Kidney (tissue), 14 donors: ENCODE results near the gene MS4A10. TPM values are rescaled to one million over a fixed set of nuclear protein-coding genes. Genes with fewer than 3 reads are reported as not detected.

Experiments
- DNase-seq, 5 donors: peaks; one replicate each; pipeline ENCODE4 v3.0.0-alpha.2; 2013 to 2020
- FAIRE-seq: peaks from 2 replicates; lab custom pipeline; 2012; peaks lifted over from hg19 to GRCh38; lab: Jason Lieb, UNC
- H3K27ac ChIP-seq, 2 donors: one replicate each; pipeline ENCODE4 v1.7.0; 2013; ENCODE audit warnings: low read depth in 2 of 2, low read length in 2 of 2, inconsistent platforms in 1 of 2
- H3K27me3 ChIP-seq: one replicate; pipeline ENCODE4 v1.7.1; 2013; ENCODE audit warnings: low read length, inconsistent platforms; ENCODE audit not compliant: control insufficient read depth, insufficient read depth
- H3K36me3 ChIP-seq, 3 donors: one replicate each; pipeline versions ENCODE4 v1.7.0 to v1.7.1; 2013; ENCODE audit warnings: low read length in 3 of 3, control low read depth in 1 of 3, inconsistent platforms in 1 of 3; ENCODE audit not compliant: insufficient read depth in 3 of 3, control insufficient read depth in 2 of 3
- H3K4me1 ChIP-seq, 3 donors: one replicate each; pipeline versions ENCODE4 v1.7.0 to v1.7.1; 2013; ENCODE audit warnings: low read length in 3 of 3, inconsistent platforms in 1 of 3, low read depth in 1 of 3; ENCODE audit not compliant: control insufficient read depth in 2 of 3, insufficient read depth in 2 of 3
- H3K4me3 ChIP-seq, 3 donors: one replicate each; pipeline versions ENCODE4 v1.7.0 to v1.8.1; 2013; ENCODE audit warnings: low read length in 3 of 3, control low read depth in 1 of 3, inconsistent platforms in 1 of 3
- H3K9ac ChIP-seq, 3 donors: one replicate each; pipeline versions ENCODE4 v1.7.0 to v1.7.1; 2013; ENCODE audit warnings: low read length in 3 of 3, control low read depth in 1 of 3, inconsistent platforms in 1 of 3
- H3K9me3 ChIP-seq, 3 donors: one replicate each; pipeline versions ENCODE4 v1.7.0 to v1.7.1; 2013; ENCODE audit warnings: low read length in 3 of 3, control low read depth in 1 of 3, inconsistent platforms in 1 of 3; ENCODE audit not compliant: control insufficient read depth in 2 of 3, insufficient read depth in 1 of 3
- intact Hi-C: fragments of 100-400 bp; cut with DNase I; formaldehyde crosslinking; loops from one replicate; pipeline ENCODE4 v1.11.1; 2022
- polyA plus RNA-seq: library from polyadenylated mRNA; stranded (reverse); fragments of 350-450 nt; fragmentation: Illumina TruSeq; extraction: RNeasy Lipid Tissue Mini Kit (QIAGEN cat#74804); gene quantifications from one replicate; pipeline ENCODE4 v1.2.3, GENCODE V29; 2014; ENCODE audit warnings: low read depth, low replicate concordance; ENCODE audit not compliant: insufficient read depth
- total RNA-seq: library from RNA; stranded (reverse); fragmentation: NEBNext Ultra II Directional; extraction: Animal tissue kit (Norgen Biotek cat#: 25700); gene quantifications from one replicate; pipeline ENCODE4 v1.2.1, GENCODE V29; 2021
- TF ChIP-seq, protein P1 (sequence below): IDR thresholded peaks from 3 replicates; pipeline ENCODE4 v1.5.1; 2012; ENCODE audit warnings: mild to moderate bottlenecking, moderate library complexity, borderline replicate concordance; ENCODE audit not compliant: insufficient read depth; ENCODE audit errors: extremely low read depth
- donor health status: control.
- donor health status: control.
- donor health status: control.
- donor health status: control.
- donor health status: control.
- donor health status: DM: yes; HTN: yes; CAD: no.
- donor health status: Normal renal cell carcinoma (clear cell type).

MS4A10 gene
- total and polyA plus RNA-seq, 2 donors from 2014 or later: 1.1 TPM; not detected in 1

DNA sequence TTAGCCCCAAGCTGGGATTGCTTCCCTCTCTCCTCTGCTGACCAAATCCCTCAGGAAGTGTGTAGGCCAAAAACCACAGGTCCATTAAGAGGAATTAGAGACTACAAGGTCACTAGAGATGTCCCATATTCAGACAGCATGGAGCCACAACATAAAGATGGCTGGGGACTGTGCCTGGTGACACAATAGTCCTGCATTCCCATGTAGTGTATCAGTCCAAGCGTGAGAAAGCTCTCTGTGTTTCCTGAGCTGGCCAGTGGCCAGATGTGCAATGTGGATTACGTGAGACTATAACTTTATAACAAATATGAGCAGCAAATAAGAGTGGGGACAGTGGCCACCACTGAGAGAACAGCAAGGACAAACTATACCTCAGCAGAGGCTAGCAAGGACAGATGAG is 7.6 kb upstream of the MS4A10 start:
- FAIRE-seq (no peak), DNase-seq (peak in 2 of 5 donors; percentile 37 to 47)

GRCh38 chr11:60780065-60780464 is 5.1 kb upstream of the MS4A10 start:
- H3K9me3 ChIP-seq: no peaks in the 10 kb centered on the region
- FAIRE-seq (no peak), DNase-seq (peak in 1 of 5 donors; percentile 20)
- no peaks in the 10 kb centered on the region for H3K27me3 ChIP-seq
- TF ChIP-seq, protein P1, sequence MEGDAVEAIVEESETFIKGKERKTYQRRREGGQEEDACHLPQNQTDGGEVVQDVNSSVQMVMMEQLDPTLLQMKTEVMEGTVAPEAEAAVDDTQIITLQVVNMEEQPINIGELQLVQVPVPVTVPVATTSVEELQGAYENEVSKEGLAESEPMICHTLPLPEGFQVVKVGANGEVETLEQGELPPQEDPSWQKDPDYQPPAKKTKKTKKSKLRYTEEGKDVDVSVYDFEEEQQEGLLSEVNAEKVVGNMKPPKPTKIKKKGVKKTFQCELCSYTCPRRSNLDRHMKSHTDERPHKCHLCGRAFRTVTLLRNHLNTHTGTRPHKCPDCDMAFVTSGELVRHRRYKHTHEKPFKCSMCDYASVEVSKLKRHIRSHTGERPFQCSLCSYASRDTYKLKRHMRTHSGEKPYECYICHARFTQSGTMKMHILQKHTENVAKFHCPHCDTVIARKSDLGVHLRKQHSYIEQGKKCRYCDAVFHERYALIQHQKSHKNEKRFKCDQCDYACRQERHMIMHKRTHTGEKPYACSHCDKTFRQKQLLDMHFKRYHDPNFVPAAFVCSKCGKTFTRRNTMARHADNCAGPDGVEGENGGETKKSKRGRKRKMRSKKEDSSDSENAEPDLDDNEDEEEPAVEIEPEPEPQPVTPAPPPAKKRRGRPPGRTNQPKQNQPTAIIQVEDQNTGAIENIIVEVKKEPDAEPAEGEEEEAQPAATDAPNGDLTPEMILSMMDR: no peak
- H3K4me1 ChIP-seq: no peaks in the 10 kb centered on the region
- intact Hi-C loops: no loop called here
- H3K36me3 ChIP-seq: no peaks in the 10 kb centered on the region
- no peak overlapping the region for H3K9ac ChIP-seq
- no peak overlapping the region for H3K4me3 ChIP-seq
- H3K27ac ChIP-seq: no peak overlapping the region

More for the DNA sequence above, 7.6 kb upstream of the MS4A10 start:
- H3K9ac ChIP-seq: no peak overlapping the region
- no peaks in the 10 kb centered on the region for H3K4me1 ChIP-seq
- no peaks in the 10 kb centered on the region for H3K36me3 ChIP-seq
- H3K9me3 ChIP-seq: no peaks in the 10 kb centered on the region
- no peaks in the 10 kb centered on the region for H3K27me3 ChIP-seq
- TF ChIP-seq, protein P1: no peak
- intact Hi-C loops: no loop called here
- H3K27ac ChIP-seq: no peak overlapping the region
- no peak overlapping the region for H3K4me3 ChIP-seq

DNA sequence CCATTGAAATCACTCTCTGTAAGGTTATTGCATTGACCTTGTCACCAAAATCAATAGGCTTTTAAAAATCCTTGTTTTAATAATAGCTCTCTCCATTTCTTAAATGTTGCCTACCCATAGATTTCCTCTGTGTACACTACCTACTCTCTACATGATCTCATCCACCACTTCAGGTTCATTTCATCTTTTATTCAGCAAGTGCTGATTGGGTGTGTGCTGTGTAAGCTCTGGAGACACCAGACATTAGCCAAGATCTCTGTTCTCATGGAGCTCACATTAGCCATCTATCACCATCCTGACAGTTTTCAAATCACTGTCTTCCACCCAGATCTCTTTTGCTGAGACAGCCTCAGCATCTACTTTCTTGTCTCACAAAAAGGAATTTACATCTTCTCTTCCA is 4.4 kb upstream of the MS4A10 start:
- DNase-seq (no peak), FAIRE-seq (no peak)
- no peak overlapping the region for H3K4me3 ChIP-seq
- intact Hi-C loops: no loop called here
- H3K4me1 ChIP-seq: peaks cover 0 to 3% (median 0%) of the 10 kb centered on the region in 3 donors
- H3K36me3 ChIP-seq: no peaks in the 10 kb centered on the region
- H3K27me3 ChIP-seq: no peaks in the 10 kb centered on the region
- no peak overlapping the region for H3K9ac ChIP-seq
- H3K9me3 ChIP-seq: no peaks in the 10 kb centered on the region
- TF ChIP-seq, protein P1: no peak
- no peak overlapping the region for H3K27ac ChIP-seq
